Osteoblast (primary cell): ENCODE data around the gene ACVR1C. TPM values are rescaled to one million over a fixed set of nuclear protein-coding genes. Genes with fewer than 3 reads are reported as not detected.

Source experiments
- DNase-seq: peaks from one replicate; pipeline ENCODE4 v3.0.0; 2011; ENCODE audit warnings: low spot score, mixed read lengths; ENCODE audit not compliant: insufficient read length; ENCODE audit errors: missing footprints
- H2AFZ ChIP-seq: 2 replicates; pipeline ENCODE4 v1.6.0; 2011; ENCODE audit warnings: mild to moderate bottlenecking, low read length
- H3K27ac ChIP-seq: 2 replicates; pipeline ENCODE4 v1.5.1; 2011; ENCODE audit warnings: mild to moderate bottlenecking, low read depth, low read length, moderate library complexity
- H3K27me3 ChIP-seq: 2 replicates; pipeline ENCODE4 v1.6.0; 2012; ENCODE audit warnings: mild to moderate bottlenecking, control low read depth, inconsistent platforms, low read length, moderate library complexity; ENCODE audit not compliant: insufficient read depth
- H3K36me3 ChIP-seq: 2 replicates; pipeline ENCODE4 v1.5.1; 2011; ENCODE audit warnings: mild to moderate bottlenecking, low read length, control low read depth, moderate library complexity; ENCODE audit not compliant: insufficient read depth
- H3K4me1 ChIP-seq: 2 replicates; pipeline ENCODE4 v1.5.1; 2011; ENCODE audit warnings: mild to moderate bottlenecking, low read length, control low read depth, moderate library complexity; ENCODE audit not compliant: insufficient read depth
- H3K4me2 ChIP-seq: 2 replicates; pipeline ENCODE4 v1.6.0; 2011; ENCODE audit warnings: mild to moderate bottlenecking, low read length; ENCODE audit not compliant: insufficient read depth
- H3K4me3 ChIP-seq: fragments of 200-600 bp; sonication (generic); 3 replicates; pipeline ENCODE4 v1.5.1; 2012; ENCODE audit warnings: mild to moderate bottlenecking, low read length, inconsistent platforms; ENCODE audit not compliant: insufficient read depth
- H3K79me2 ChIP-seq: 2 replicates; pipeline ENCODE4 v1.6.0; 2012; ENCODE audit warnings: mild to moderate bottlenecking, low read length, control low read depth, inconsistent platforms; ENCODE audit not compliant: insufficient read depth
- H3K9me3 ChIP-seq: 2 replicates; pipeline ENCODE4 v1.5.1; 2011; ENCODE audit warnings: low read depth, low read length, control low read depth
- H4K20me1 ChIP-seq: 2 replicates; pipeline ENCODE4 v1.6.0; 2012; ENCODE audit warnings: mild to moderate bottlenecking, low read length, control low read depth; ENCODE audit not compliant: insufficient read depth
- total RNA-seq: library from RNA; depleted of rRNA; stranded (reverse); fragments of >200 nt; gene quantifications from 2 replicates; pipeline ENCODE4 v1.2.3, GENCODE V29; 2012
- TF ChIP-seq, protein P1 (sequence below): IDR thresholded peaks from 2 replicates; pipeline ENCODE4 v1.5.1; 2011; ENCODE audit warnings: mild to moderate bottlenecking, low read depth, low read length, moderate library complexity; ENCODE audit errors: extremely low read depth

The ACVR1C gene
- total RNA-seq, 1 donor: 0.36 TPM

- TF ChIP-seq, protein P1, sequence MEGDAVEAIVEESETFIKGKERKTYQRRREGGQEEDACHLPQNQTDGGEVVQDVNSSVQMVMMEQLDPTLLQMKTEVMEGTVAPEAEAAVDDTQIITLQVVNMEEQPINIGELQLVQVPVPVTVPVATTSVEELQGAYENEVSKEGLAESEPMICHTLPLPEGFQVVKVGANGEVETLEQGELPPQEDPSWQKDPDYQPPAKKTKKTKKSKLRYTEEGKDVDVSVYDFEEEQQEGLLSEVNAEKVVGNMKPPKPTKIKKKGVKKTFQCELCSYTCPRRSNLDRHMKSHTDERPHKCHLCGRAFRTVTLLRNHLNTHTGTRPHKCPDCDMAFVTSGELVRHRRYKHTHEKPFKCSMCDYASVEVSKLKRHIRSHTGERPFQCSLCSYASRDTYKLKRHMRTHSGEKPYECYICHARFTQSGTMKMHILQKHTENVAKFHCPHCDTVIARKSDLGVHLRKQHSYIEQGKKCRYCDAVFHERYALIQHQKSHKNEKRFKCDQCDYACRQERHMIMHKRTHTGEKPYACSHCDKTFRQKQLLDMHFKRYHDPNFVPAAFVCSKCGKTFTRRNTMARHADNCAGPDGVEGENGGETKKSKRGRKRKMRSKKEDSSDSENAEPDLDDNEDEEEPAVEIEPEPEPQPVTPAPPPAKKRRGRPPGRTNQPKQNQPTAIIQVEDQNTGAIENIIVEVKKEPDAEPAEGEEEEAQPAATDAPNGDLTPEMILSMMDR: no peak
- Histone ChIP-seq H3K4me2 (no peak overlapping the region), H2AFZ (no peak overlapping the region), H3K36me3 (no peaks in the 10 kb centered on the region), H3K27ac (no peak overlapping the region), H3K27me3 (no peaks in the 10 kb centered on the region), H3K79me2 (no peaks in the 10 kb centered on the region), H4K20me1 (no peaks in the 10 kb centered on the region), H3K4me3 (no peak overlapping the region), H3K9me3 (no peaks in the 10 kb centered on the region), H3K4me1 (no peaks in the 10 kb centered on the region)
- no peak for DNase-seq
Observed at GRCh38 chr2:157565550-157565949, 63.1 kb downstream of the ACVR1C start.

- Histone ChIP-seq H3K4me3 (no peak overlapping the region), H3K79me2 (no peaks in the 10 kb centered on the region), H4K20me1 (no peaks in the 10 kb centered on the region), H2AFZ (no peak overlapping the region), H3K27ac (no peak overlapping the region), H3K4me2 (no peak overlapping the region), H3K9me3 (no peaks in the 10 kb centered on the region), H3K27me3 (no peaks in the 10 kb centered on the region), H3K36me3 (no peaks in the 10 kb centered on the region), H3K4me1 (peaks cover 6% of the 10 kb centered on the region)
- TF ChIP-seq, protein P1: no peak
- DNase-seq: no peak
Observed at GRCh38 chr2:157559890-157560289, 68.8 kb downstream of the ACVR1C start.

- TF ChIP-seq, protein P1: no peak
- Histone ChIP-seq H3K36me3 (no peaks in the 10 kb centered on the region), H3K9me3 (no peaks in the 10 kb centered on the region), H3K27me3 (no peaks in the 10 kb centered on the region), H3K27ac (no peak overlapping the region), H3K4me2 (no peak overlapping the region), H3K4me1 (peaks cover 6% of the 10 kb centered on the region), H2AFZ (no peak overlapping the region), H4K20me1 (no peaks in the 10 kb centered on the region), H3K79me2 (no peaks in the 10 kb centered on the region), H3K4me3 (no peak overlapping the region)
- no peak for DNase-seq
Observed at GRCh38 chr2:157559461-157559860, 69.2 kb downstream of the ACVR1C start.

- H3K4me2 ChIP-seq: no peak overlapping the region
- peak; percentile 56 for DNase-seq
- no peaks in the 10 kb centered on the region for H3K9me3 ChIP-seq
- peaks cover 6% of the 10 kb centered on the region for H3K4me1 ChIP-seq
- no peaks in the 10 kb centered on the region for H3K27me3 ChIP-seq
- H3K36me3 ChIP-seq: no peaks in the 10 kb centered on the region
- H3K79me2 ChIP-seq: no peaks in the 10 kb centered on the region
- no peak overlapping the region for H2AFZ ChIP-seq
- H4K20me1 ChIP-seq: no peaks in the 10 kb centered on the region
- H3K4me3 ChIP-seq: no peak overlapping the region
- TF ChIP-seq, protein P1: no peak
- H3K27ac ChIP-seq: no peak overlapping the region
Observed at GRCh38 chr2:157559061-157559460, 69.6 kb downstream of the ACVR1C start.
